Body of pancreas (tissue), 4 donors: ENCODE measurements around the gene TET2.

ENCODE experiments used
- CTCF ChIP-seq, 7 experiments: fragments of 450-650 bp in 4 of 7; fragments of 200-600 bp in 3 of 7; sonication (generic) in 3 of 7; IDR thresholded peaks; one replicate each; pipeline ENCODE4 v1.5.1; 2016 to 2019; ENCODE audit warnings: antibody characterized with exemption in 7 of 7
- POLR2A ChIP-seq, 3 donors: fragments of 450-650 bp; IDR thresholded peaks; one replicate each; pipeline ENCODE4 v1.6.1; 2016; ENCODE audit warnings: antibody characterized with exemption in 3 of 3, mild to moderate bottlenecking in 2 of 3

- TF ChIP-seq CTCF (IDR thresholded peaks at IDR 0.05) (no peak), POLR2A (IDR thresholded peaks at IDR 0.05) (no peak)
These were observed 34.6 kb downstream of the TET2 start for GRCh38 chr4:105181259-105181658.
